ENCODE results near the gene NPY.
"Not testable (repeated sequence)": the region's sequence is repeated elsewhere in the genome, so short reads cannot be mapped to it uniquely, and the experiment has no call there.

The NPY gene

GRCh38 chr7:24283897-24284698 lies at the start of gene NPY:
Gene NPY (plus strand): TSS chr7:24284190. CDS start chr7:24285241, 1,051 bp downstream.
- DNase-seq, result no peak

DNA sequence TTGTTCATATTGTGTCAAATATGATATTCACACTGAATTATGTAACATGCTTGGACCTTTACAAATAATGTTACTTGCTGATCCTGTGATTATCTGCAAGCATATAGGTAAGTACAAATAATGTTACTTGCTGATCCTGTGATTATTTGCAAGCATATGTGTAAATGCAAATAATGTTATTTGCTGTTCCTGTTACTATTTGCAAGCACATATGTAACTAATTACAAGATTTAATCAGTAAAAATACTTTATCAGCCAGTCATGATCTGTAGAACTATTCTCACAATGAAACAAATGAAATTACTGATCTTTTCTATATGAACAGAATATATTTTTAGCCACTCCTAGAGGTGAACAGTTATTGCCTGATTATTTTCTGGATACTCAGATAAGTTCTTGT lies 44.7 kb upstream of the NPY start:
- no peak for DNase-seq

GRCh38 chr7:24241206-24241605 lies 42.8 kb upstream of the NPY start:
- no peak for DNase-seq

DNA sequence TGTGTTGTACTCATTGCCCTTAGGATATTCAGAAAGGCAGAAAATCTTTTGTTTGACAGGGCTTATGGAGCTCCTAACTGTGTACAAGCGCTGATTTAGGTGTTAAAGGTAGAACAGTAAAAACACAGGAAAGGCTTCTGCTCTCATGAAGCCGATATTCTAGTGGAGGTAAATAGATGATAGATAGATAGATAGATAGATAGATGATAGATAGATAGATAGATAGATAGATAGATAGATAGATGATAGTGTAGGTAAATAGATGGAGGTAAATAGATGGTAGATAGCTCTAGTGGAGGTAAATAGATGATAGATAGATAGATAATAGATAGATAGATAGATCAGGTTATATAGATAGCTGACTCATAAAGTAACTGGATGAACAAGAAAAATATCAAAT lies 39.4 kb upstream of the NPY start:
- no peak for DNase-seq

GRCh38 chr7:24245362-24245761 lies 38.6 kb upstream of the NPY start:
- no peak for DNase-seq

GRCh38 chr7:24249266-24249665 lies 34.7 kb upstream of the NPY start:
- no peak for DNase-seq

DNA sequence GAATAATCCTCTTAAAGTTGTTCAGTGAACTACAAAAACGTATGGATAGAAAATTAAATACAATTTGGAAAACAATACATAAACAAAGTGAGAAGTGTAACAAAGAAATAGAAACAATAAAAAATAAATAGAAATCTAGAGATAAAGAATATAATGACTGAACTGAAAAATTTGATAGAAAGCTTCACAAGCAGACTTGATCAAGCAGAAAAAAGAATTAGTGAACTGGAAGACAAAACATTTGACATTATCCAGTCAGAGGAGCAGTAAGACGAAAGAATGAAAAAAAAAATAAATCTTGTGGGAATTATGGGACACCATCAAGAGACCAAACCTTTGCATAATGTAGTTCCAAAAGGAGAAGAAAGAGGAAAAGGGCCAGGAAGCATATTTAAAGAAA lies 32.4 kb upstream of the NPY start:
- DNase-seq, result no peak

DNA sequence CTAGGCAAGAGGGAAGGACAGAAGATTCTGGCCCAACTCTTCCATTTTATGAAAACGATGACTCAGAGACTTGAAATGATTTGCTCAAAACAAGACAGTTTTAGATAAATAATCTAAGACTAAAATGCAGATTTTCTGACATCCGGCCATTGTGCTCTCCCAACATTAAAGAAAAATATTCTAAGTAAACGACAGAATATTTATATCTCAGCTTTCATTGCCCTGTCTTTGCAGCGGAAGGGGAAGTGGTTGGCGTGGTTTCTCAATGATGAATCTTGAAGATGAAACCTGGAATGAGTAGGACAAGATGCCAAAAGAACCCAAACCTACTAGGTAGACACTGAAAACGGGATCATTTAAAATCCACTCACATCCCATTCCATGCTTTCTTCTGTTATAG lies 28.9 kb upstream of the NPY start:
- peak; percentile 2 for DNase-seq

- DNase-seq, result not testable (repeated sequence)
Observed at GRCh38 chr7:24258324-24258723, 25.7 kb upstream of the NPY start.

GRCh38 chr7:24271938-24272337 lies 12.1 kb upstream of the NPY start:
- no peak for DNase-seq

- no peak for DNase-seq
Observed at GRCh38 chr7:24279512-24279911, 4.5 kb upstream of the NPY start.

GRCh38 chr7:24283554-24283896 lies 465 bp upstream of the NPY start:
- no peak for DNase-seq

DNA sequence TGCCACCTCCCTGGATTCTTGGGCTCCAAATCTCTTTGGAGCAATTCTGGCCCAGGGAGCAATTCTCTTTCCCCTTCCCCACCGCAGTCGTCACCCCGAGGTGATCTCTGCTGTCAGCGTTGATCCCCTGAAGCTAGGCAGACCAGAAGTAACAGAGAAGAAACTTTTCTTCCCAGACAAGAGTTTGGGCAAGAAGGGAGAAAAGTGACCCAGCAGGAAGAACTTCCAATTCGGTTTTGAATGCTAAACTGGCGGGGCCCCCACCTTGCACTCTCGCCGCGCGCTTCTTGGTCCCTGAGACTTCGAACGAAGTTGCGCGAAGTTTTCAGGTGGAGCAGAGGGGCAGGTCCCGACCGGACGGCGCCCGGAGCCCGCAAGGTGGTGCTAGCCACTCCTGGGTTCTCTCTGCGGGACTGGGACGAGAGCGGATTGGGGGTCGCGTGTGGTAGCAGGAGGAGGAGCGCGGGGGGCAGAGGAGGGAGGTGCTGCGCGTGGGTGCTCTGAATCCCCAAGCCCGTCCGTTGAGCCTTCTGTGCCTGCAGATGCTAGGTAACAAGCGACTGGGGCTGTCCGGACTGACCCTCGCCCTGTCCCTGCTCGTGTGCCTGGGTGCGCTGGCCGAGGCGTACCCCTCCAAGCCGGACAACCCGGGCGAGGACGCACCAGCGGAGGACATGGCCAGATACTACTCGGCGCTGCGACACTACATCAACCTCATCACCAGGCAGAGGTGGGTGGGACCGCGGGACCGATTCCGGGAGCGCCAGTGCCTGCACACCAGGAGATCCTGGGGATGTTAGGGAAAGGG lies 913 bp downstream of the NPY start:
- no peak for DNase-seq

- peak; percentile 10 for DNase-seq
Observed at GRCh38 chr7:24290004-24290641, 6.1 kb downstream of the NPY start.

DNA sequence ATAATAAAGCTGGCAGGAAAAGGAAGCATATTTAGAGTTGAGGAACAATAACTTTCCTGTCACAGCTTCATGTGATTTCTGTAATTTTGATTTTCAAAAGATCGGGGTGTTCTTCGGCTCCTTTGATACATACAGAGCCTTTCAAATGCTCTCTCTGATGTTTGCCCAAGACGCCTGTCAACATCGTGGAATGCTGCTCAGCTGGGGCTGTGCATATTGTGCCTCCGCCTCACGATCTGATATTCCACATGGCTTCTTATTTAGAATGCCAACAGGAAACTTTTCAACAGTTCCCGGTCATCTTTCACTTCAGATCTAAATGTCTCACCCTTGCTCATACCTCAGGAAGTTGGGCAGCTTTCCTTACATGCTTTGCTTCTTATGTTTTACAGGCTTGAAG lies 7.3 kb downstream of the NPY start:
- DNase-seq, result no peak

GRCh38 chr7:24297362-24297761 lies 13.4 kb downstream of the NPY start:
- DNase-seq, result no peak

DNA sequence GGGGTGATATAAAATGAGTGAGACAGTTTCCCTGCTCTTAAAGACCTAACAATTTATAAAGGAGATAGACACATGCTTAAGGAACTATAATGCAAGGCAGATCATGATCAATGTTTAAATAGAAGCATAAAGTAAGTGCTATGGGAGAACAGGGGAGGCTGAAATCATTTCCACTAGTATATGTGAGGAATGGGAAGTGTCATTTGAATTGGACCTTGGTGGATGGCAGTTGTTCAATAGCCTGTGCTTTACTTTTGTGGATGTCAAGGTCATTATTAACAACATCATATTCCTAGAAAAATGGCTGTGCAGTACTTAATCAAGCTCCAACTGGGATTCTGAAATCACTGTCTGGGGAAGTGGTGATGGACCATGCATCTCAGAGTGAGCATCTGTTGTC lies 14.7 kb downstream of the NPY start:
- DNase-seq, result no peak

DNA sequence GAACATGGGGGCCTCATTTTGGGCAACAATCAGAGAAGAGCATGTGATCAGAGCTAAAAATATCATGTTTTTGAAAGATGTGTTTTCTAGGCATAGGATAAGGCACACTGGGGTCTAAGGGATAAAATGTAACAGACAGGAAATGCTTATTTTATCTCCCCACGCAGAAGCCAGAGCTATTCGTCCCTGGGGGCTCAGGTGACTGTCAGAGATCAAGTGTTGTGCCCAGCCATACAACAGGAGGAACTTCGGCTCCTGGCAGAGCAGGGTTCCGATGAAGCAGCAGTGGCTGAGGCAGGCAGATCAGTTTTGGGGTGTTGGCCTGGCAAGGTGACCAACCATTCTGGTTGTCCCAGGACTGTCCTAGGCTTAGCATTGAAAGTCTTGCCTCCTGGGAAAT lies 15.2 kb downstream of the NPY start:
- no peak for DNase-seq

DNA sequence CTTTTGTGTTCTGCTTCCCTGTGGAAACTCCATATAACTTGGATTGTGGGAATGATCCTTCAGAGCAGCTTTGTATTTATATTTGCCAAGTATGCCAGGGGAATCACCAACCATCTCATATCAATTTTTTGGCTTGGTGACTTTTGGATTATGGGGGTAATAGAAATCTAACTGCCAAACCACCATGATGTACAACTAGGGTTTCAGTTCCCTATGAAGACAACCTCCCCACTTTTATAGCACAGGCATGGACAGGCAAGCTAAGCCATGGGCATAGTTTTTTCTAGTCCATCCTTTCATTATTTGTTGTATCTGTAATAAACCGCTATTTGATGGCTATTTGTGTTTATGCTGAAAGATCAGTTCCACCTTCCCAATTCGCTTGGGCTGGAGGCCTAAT lies 17.7 kb downstream of the NPY start:
- no peak for DNase-seq

DNA sequence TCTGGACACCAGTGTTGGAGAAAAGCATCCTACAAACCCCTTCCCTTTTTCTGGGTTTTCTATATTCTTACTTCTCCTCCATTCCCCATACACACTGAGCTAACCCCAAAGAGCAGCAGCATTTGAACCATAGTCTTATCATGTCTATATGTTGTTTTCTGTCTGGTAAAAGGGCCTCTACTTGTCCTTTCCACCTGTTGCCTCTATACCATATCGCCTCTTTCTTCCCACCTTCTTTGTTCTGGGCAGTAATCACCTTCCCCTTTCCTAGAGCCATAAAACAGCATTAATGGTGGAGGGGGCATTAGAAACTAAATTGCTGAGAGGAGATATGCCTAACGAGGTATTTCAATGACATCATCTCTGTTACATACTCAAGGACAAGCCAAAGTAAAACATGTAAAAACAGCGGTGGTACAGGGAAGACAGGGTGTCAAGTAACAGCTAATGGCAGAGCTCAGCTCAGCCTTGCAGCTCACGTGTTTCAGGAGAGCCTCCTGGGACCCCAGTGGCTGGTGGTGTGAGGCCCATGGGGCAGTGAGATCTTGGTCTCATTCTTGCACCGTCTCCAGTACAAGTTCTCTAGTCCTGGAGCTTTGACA lies 20.6 kb downstream of the NPY start:
- no peak for DNase-seq

DNA sequence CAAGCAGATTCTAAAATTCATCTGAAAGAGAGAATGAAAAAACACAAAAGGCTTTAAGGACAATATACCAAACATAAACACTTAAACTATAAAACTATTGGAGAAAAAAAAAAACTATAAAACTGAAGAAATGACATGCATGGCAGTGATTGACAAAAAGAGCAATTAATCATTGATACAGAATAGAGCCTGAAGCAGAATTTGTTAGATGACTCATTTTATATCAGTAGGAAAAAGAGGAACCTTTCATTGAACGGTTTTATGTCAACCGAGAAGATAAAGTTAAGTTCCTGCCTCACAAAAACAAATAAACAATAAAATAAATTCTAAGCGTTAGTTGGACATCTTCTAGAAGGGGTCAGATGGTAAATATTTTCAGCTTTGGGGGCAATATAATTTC lies 23.3 kb downstream of the NPY start:
- DNase-seq, result no peak

DNA sequence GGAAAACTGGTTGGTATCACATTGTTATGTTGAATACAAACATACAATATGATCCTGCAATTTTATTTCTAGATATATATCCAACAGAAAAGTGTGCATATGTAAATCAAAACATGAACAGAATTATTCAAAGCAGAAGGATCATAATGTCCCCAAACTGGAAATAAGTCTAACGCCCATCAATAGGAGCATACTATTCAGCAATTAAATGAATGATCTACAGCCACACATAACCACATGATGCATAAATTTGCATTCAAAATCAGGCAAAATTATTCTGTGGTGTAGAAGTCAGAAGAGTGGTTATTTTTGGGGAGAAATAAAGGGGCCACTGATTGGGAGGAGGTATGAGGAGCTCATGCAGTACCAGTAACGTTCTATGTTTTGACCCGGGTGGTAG lies 28.6 kb downstream of the NPY start:
- DNase-seq, result no peak

GRCh38 chr7:24313777-24314176 lies 29.8 kb downstream of the NPY start:
- no peak for DNase-seq

- DNase-seq, result no peak
Observed at GRCh38 chr7:24316340-24316739, 32.4 kb downstream of the NPY start.
